PC-3 (cell line): Measurements from ENCODE around the gene EYS.

Source experiments
- EZH2 ChIP-seq: fragments of 300-600 bp; sonication (generic); IDR thresholded peaks from one replicate; pipeline ENCODE4 v1.6.1; 2017; ENCODE audit warnings: antibody characterized with exemption, mild to moderate bottlenecking, low read length; ENCODE audit not compliant: unreplicated experiment
- EZH2phosphoT487 ChIP-seq: fragments of 300-600 bp; sonication (generic); IDR thresholded peaks from 2 replicates; pipeline ENCODE4 v1.6.1; 2018; ENCODE audit warnings: mild to moderate bottlenecking, antibody characterized with exemption, low read length, borderline replicate concordance
- TF ChIP-seq, protein P1 (sequence below): fragments of 300-600 bp; sonication (generic); conservative IDR thresholded peaks from 2 replicates; pipeline ENCODE4 v1.5.1; 2017; ENCODE audit warnings: antibody characterized with exemption, low read depth, mild to moderate bottlenecking, low read length

- TF ChIP-seq, protein P1, sequence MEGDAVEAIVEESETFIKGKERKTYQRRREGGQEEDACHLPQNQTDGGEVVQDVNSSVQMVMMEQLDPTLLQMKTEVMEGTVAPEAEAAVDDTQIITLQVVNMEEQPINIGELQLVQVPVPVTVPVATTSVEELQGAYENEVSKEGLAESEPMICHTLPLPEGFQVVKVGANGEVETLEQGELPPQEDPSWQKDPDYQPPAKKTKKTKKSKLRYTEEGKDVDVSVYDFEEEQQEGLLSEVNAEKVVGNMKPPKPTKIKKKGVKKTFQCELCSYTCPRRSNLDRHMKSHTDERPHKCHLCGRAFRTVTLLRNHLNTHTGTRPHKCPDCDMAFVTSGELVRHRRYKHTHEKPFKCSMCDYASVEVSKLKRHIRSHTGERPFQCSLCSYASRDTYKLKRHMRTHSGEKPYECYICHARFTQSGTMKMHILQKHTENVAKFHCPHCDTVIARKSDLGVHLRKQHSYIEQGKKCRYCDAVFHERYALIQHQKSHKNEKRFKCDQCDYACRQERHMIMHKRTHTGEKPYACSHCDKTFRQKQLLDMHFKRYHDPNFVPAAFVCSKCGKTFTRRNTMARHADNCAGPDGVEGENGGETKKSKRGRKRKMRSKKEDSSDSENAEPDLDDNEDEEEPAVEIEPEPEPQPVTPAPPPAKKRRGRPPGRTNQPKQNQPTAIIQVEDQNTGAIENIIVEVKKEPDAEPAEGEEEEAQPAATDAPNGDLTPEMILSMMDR = no peak
- no peak for TF ChIP-seq EZH2
- no peak for TF ChIP-seq EZH2phosphoT487
These were observed 1967.8 kb downstream of the EYS start for GRCh38 chr6:63739094-63739687.
